GM10266 (cell line): Measurements from ENCODE around the gene DAPK1.
"Not testable (repeated sequence)": the region's sequence is repeated elsewhere in the genome, so short reads cannot be mapped to it uniquely, and the experiment has no call there.

Source experiments
- DNase-seq: peaks from one replicate; pipeline ENCODE4 v3.0.0; 2012; ENCODE audit errors: extremely low spot score
- CTCF ChIP-seq: IDR thresholded peaks from 2 replicates; pipeline ENCODE4 v1.5.1; 2012; ENCODE audit warnings: mild to moderate bottlenecking, low read depth; ENCODE audit not compliant: control insufficient read depth, insufficient read depth; ENCODE audit errors: missing control alignments

Gene DAPK1

DNA sequence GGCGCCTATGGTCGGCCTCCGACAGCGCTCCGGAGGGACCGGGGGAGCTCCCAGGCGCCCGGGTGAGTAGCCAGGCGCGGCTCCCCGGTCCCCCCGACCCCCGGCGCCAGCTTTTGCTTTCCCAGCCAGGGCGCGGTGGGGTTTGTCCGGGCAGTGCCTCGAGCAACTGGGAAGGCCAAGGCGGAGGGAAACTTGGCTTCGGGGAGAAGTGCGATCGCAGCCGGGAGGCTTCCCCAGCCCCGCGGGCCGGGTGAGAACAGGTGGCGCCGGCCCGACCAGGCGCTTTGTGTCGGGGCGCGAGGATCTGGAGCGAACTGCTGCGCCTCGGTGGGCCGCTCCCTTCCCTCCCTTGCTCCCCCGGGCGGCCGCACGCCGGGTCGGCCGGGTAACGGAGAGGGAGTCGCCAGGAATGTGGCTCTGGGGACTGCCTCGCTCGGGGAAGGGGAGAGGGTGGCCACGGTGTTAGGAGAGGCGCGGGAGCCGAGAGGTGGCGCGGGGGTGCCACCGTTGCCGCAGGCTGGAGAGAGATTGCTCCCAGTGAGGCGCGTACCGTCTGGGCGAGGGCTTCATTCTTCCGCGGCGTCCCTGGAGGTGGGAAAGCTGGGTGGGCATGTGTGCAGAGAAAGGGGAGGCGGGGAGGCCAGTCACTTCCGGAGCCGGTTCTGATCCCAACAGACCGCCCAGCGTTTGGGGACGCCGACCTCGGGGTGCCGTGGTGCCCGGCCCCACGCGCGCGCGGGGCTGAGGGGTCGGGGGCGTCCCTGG lies 561 bp downstream of the DAPK1 start:
- peak; percentile 23 for TF ChIP-seq CTCF
- DNase-seq: peak; percentile 57

- no peak for TF ChIP-seq CTCF
- no peak for DNase-seq
Measured at GRCh38 chr9:87498811-87499360, 1.2 kb downstream of the DAPK1 start.

- peak; percentile 40 for DNase-seq
- TF ChIP-seq CTCF: no peak
Measured at GRCh38 chr9:87499424-87500017, 1.9 kb downstream of the DAPK1 start.

DNA sequence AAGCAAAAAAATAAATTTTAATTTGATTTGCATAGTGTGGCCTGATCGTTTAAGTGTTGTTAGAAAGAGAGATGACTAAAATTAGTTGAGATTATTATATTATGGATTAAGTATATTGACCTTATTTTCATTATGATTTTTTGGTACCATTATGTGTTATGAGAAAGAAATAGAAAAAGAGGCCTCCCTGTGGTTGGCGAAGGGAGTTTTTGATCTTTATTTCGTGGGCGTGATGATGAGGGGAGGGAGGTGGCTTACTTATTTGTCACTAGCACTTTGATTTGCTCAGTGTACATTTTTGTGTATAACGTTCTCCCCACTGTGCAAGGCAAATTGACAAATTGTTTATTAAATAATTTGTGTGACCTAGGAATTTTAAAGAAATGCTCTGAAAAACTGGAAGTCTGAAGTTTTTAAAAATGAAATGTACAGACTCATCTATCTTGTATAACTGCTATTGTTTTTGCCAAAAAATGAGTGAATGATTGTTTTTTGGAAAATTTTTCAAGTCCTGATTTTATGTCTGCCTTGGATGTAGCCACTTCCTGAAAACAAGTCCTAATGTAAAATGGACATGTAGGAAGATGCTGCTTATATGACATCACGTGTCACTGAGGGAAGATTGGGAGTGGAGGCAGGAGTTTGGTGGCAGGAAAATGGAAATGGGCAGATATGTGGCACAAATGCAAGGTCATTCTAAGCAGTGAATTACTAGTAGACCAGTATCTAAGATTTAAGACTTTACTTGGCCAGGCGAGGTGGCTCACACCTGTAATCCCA lies 3.0 kb downstream of the DAPK1 start:
- TF ChIP-seq CTCF: peak; percentile 20

DNA sequence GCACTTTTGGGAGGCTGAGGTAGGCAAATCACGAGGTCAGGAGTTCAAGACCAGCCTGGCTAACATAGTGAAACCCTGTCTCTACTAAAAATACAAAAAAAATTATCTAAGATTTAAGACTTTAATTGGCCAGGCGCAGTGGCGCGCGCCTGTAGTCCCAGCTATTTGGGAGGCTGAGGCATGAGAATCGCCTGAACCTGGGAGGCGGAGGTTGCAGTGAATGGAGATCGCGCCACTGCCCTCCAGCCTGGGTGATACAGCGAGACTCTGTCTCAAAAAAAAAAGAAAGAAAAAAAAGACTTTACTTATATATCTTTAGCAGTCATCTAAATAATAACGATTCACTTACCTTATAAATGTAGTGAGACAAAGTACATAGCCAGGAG lies 3.6 kb downstream of the DAPK1 start:
- DNase-seq: not testable (repeated sequence)

More for the DNA sequence above, 3.0 kb downstream of the DAPK1 start:
- no peak for DNase-seq

DNA sequence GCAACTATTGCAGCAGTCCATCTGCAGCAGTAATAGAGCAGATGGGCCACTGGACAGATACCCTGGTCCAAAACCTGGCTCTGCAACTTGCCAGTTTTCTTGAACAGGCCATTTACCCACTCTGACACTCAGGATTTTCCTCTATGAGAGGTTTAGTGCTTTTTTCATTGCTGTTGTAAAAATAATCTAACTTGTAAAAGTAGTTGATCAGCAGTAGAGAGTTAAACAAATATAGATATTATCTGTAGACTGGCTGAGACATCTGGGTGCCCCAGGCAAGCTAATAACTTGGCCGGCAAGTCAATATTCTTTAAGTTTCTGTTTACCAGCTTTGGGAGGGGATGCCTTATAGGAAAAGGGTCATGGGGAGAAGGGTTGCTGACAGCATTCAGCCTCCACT lies 4.1 kb downstream of the DAPK1 start:
- no peak for DNase-seq
- no peak for TF ChIP-seq CTCF

- no peak for DNase-seq
- TF ChIP-seq CTCF: no peak
Measured at GRCh38 chr9:87502391-87503221, 4.9 kb downstream of the DAPK1 start.
